ENCODE data around the gene TRAF3. TPM values are rescaled to one million over a fixed set of nuclear protein-coding genes. Genes with fewer than 3 reads are reported as not detected.

Gene TRAF3
- total RNA-seq, 2 experiments from 2014 or later = 28.9 to 31.0 TPM

- CTCF ChIA-PET = interaction anchor here (1.0 to 2.4 kb wide), 5 partner anchors 8 to 144 kb away, joined by 3 to 11 read pairs (median 7); no protein-coding TSS in a partner anchor
- Mint-ChIP-seq H3K27ac (no peak overlapping the region), H3K27me3 (ENCODE audit: low read depth) (no peaks in the 10 kb centered on the region), H3K36me3 (ENCODE audit: low read depth) (no peaks in the 10 kb centered on the region), H3K4me1 (ENCODE audit: low read depth) (peaks cover 27% of the 10 kb centered on the region), H3K4me3 (no peak overlapping the region), H3K9me3 (ENCODE audit: insufficient read depth) (no peaks in the 10 kb centered on the region)
- no peak for ATAC-seq
- no peak for DNase-seq
- POLR2A ChIA-PET = interaction anchor here (0.5 to 1.7 kb wide), 3 partner anchors 13 to 63 kb away, joined by 3 to 5 read pairs (median 4); no protein-coding TSS in a partner anchor
Measured at GRCh38 chr14:102772781-102773570, 4.3 kb upstream of the TRAF3 start.

GRCh38 chr14:102774391-102775153 lies 2.7 kb upstream of the TRAF3 start:
- Mint-ChIP-seq H3K27me3 (ENCODE audit: low read depth) (no peaks in the 10 kb centered on the region), H3K4me3 (no peak overlapping the region), H3K4me1 (ENCODE audit: low read depth) (peaks cover 36% of the 10 kb centered on the region), H3K36me3 (ENCODE audit: low read depth) (peaks cover 9% of the 10 kb centered on the region), H3K27ac (peak overlapping the region; percentile 71), H3K9me3 (ENCODE audit: insufficient read depth) (no peaks in the 10 kb centered on the region)
- ChIA-PET CTCF (interaction anchor here (0.6 to 2.6 kb wide), 25 partner anchors 9 to 180 kb away, joined by 3 to 20 read pairs (median 4); no protein-coding TSS in a partner anchor), POLR2A (interaction anchor here (0.6 to 1.2 kb wide), 4 partner anchors 21 to 81 kb away, joined by 3 to 6 read pairs (median 4); no protein-coding TSS in a partner anchor)
- DNase-seq (peak; percentile 73), ATAC-seq (peak; percentile 45)

DNA sequence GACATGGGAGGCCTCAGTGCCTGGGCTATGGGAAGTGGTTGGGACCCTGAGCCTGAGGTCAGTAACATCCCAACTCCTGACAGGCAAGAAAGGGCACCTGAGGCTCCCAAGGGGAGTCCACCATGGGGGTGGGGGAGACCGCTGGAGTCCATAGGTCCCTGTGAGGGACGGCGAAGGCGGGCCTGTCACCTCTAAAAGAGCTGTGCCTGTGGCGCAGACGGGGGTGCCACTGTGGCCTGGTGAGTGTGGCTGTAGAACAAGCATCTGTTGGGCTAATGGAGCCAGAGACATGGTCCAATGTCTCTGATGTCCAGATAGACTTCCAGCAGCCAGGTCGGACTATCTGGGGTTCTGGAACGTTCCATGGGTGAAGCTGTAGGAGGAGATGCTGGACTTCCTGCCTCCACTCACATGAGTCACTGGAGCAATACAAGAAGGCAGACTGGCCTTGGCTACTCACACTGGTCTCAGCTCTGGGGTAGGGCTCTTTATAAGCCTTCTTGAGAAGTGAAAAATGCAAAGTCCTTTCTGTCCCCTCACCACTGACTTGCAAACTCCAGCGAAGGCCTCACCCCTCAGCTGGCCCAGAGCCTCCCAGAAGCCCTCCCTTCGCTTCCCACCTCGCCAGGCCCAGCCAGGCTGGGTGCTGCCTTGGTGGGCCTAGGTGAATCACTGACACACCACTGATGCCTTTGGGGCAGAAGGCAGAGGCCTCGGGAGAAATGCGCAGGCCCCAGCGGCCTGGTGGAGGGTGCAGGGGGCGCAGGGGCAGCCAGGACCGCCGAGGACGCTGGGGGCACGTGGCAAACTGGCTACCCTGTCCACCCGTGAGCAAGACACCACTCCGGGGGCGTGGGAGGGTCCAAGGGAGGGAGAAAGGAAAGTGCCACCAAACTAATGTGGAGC lies 1.1 kb upstream of the TRAF3 start:
- peak overlapping the region; percentile 89 for H3K27ac Mint-ChIP-seq
- no peaks in the 10 kb centered on the region for H3K9me3 Mint-ChIP-seq (ENCODE audit: insufficient read depth)
- H3K36me3 Mint-ChIP-seq (ENCODE audit: low read depth) = peaks cover 20% of the 10 kb centered on the region
- H3K27me3 Mint-ChIP-seq (ENCODE audit: low read depth) = no peaks in the 10 kb centered on the region
- ATAC-seq = no peak
- peak; percentile 25 for DNase-seq
- POLR2A ChIA-PET = no interaction called here
- peak overlapping the region; percentile 76 for H3K4me3 Mint-ChIP-seq
- H3K4me1 Mint-ChIP-seq (ENCODE audit: low read depth) = peaks cover 49% of the 10 kb centered on the region
- CTCF ChIA-PET = interaction anchor here (0.7 to 2.6 kb wide), 4 partner anchors 41 to 82 kb away, joined by 3 to 20 read pairs (median 4); no protein-coding TSS in a partner anchor

- H3K4me3 Mint-ChIP-seq = peak overlapping the region; percentile 82
- peaks cover 21% of the 10 kb centered on the region for H3K36me3 Mint-ChIP-seq (ENCODE audit: low read depth)
- CTCF ChIA-PET = no interaction called here
- H3K27me3 Mint-ChIP-seq (ENCODE audit: low read depth) = no peaks in the 10 kb centered on the region
- no peaks in the 10 kb centered on the region for H3K9me3 Mint-ChIP-seq (ENCODE audit: insufficient read depth)
- peaks cover 50% of the 10 kb centered on the region for H3K4me1 Mint-ChIP-seq (ENCODE audit: low read depth)
- peak; percentile 48 for ATAC-seq
- POLR2A ChIA-PET = interaction anchor here (0.9 kb wide), 1 partner anchor 26 kb away, joined by 3 read pairs; no protein-coding TSS in a partner anchor
- peak; percentile 26 for DNase-seq
- H3K27ac Mint-ChIP-seq = peak overlapping the region; percentile 84
Measured at GRCh38 chr14:102777711-102778337, 575 bp downstream of the TRAF3 start.

- DNase-seq = peak; percentile 36
- Mint-ChIP-seq H3K9me3 (ENCODE audit: insufficient read depth) (no peaks in the 10 kb centered on the region), H3K36me3 (ENCODE audit: low read depth) (peaks cover 21% of the 10 kb centered on the region), H3K27ac (peak overlapping the region; percentile 84), H3K4me1 (ENCODE audit: low read depth) (peaks cover 47% of the 10 kb centered on the region), H3K27me3 (ENCODE audit: low read depth) (no peaks in the 10 kb centered on the region), H3K4me3 (peak overlapping the region; percentile 82)
- POLR2A ChIA-PET = interaction anchor here (0.6 to 0.9 kb wide), 3 partner anchors 17 to 184 kb away, joined by 3 read pairs; no protein-coding TSS in a partner anchor
- CTCF ChIA-PET = no interaction called here
- ATAC-seq = no peak
Measured at GRCh38 chr14:102778338-102779083, 1.3 kb downstream of the TRAF3 start.

DNA sequence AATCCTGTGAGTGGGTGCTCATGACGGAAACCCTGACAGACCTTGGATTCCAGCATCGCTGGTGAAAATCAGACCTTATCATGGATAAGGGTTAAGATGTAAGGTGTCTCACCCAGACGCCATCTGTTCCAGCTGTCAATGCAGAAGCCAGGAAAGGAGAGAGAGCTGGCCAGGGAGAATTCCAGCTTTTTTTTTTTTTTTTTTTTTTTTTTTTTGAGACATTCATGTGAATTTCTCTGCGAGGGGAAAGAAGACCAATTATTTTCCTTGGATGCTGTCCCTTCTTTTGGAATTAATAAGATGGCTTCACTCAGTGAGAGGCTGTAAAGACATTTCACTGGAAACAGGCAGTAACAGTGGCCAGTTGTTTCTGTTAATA lies 1.8 kb downstream of the TRAF3 start:
- CTCF ChIA-PET = no interaction called here
- H3K27ac Mint-ChIP-seq = peak overlapping the region; percentile 84
- H3K27me3 Mint-ChIP-seq (ENCODE audit: low read depth) = no peaks in the 10 kb centered on the region

DNA sequence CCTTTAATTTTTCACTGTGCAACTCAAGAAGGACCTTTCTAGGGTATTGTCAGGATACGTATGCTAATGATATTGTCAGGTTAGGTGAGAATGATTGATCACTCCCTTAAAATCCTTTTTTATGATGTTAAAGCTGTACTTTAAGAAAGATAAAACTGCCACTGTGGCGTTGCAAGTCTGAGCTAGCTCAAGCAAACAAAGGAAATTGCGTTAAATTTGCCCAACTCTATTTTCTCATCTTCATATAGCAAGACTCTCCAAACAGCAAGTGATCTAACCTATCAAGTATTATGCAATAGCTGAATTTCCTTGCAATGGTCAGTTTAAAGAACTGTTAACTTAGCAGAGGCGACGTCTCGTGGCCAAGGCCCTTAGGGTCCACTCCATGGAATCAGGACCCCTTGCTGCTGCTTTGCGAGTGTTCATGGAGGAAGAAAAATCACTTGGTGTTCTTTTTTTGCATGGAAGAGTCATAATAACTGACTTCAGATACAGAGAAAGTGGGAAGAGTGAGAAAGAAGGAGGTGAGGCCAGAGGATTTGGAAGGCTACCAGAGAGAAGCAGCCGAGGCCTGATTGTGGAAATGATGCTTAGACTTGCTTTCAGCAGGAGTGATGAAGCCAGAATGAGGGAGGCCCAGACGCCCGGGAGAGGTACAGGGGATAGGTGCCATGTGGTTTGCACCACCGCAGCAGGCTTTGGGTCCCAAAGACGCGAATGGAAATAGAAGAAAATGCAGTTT lies 2.5 kb downstream of the TRAF3 start:
- no peaks in the 10 kb centered on the region for H3K9me3 Mint-ChIP-seq (ENCODE audit: insufficient read depth)
- POLR2A ChIA-PET = interaction anchor here (0.7 kb wide), 1 partner anchor 257 kb away, joined by 3 read pairs; no protein-coding TSS in a partner anchor

More for the DNA sequence above, 1.8 kb downstream of the TRAF3 start:
- no peak for ATAC-seq
- POLR2A ChIA-PET = no interaction called here
- peak overlapping the region; percentile 82 for H3K4me3 Mint-ChIP-seq
- H3K36me3 Mint-ChIP-seq (ENCODE audit: low read depth) = peaks cover 21% of the 10 kb centered on the region
- peaks cover 47% of the 10 kb centered on the region for H3K4me1 Mint-ChIP-seq (ENCODE audit: low read depth)
- no peaks in the 10 kb centered on the region for H3K9me3 Mint-ChIP-seq (ENCODE audit: insufficient read depth)
- no peak for DNase-seq

GRCh38 chr14:102781063-102781462 lies 3.8 kb downstream of the TRAF3 start:
- ChIA-PET CTCF (no interaction called here), POLR2A (no interaction called here)
- no peak for DNase-seq
- Mint-ChIP-seq H3K27me3 (ENCODE audit: low read depth) (no peaks in the 10 kb centered on the region), H3K4me1 (ENCODE audit: low read depth) (peaks cover 48% of the 10 kb centered on the region), H3K9me3 (ENCODE audit: insufficient read depth) (no peaks in the 10 kb centered on the region), H3K36me3 (ENCODE audit: low read depth) (peaks cover 21% of the 10 kb centered on the region), H3K27ac (no peak overlapping the region), H3K4me3 (no peak overlapping the region)
- ATAC-seq = no peak

More for the DNA sequence above, 2.5 kb downstream of the TRAF3 start:
- Mint-ChIP-seq H3K36me3 (ENCODE audit: low read depth) (peaks cover 21% of the 10 kb centered on the region), H3K4me1 (ENCODE audit: low read depth) (peaks cover 45% of the 10 kb centered on the region), H3K4me3 (peak overlapping the region; percentile 82), H3K27ac (no peak overlapping the region), H3K27me3 (ENCODE audit: low read depth) (no peaks in the 10 kb centered on the region)
- CTCF ChIA-PET = no interaction called here
- no peak for DNase-seq
- ATAC-seq = no peak

DNA sequence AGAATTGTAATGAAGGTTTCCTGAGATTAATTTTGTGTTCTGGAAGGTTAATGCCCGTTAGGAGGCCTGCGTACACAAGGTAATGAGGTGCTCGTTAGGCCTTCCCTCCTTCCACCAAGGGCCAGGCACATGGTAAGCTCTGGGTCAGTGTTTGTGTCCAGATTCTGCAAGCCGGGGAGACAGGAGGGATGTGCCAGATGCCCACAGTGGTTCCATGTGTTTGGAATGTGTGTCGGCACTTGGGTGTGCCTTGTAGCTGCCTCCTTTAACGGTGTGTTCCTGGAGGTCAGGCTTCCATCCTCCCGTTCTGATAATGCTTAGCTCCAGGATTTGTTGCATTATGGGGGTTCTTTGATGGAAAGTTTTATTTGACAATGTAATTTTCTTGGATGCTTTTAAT lies 5.7 kb downstream of the TRAF3 start:
- H3K4me1 Mint-ChIP-seq (ENCODE audit: low read depth) = peaks cover 46% of the 10 kb centered on the region
- H3K27ac Mint-ChIP-seq = no peak overlapping the region
- DNase-seq (no peak), ATAC-seq (no peak)
- ChIA-PET CTCF (interaction anchor here (0.7 to 1.3 kb wide), 5 partner anchors 9 to 36 kb away, joined by 3 to 6 read pairs (median 3); no protein-coding TSS in a partner anchor), POLR2A (no interaction called here)
- no peaks in the 10 kb centered on the region for H3K9me3 Mint-ChIP-seq (ENCODE audit: insufficient read depth)
- no peaks in the 10 kb centered on the region for H3K27me3 Mint-ChIP-seq (ENCODE audit: low read depth)
- peaks cover 21% of the 10 kb centered on the region for H3K36me3 Mint-ChIP-seq (ENCODE audit: low read depth)
- H3K4me3 Mint-ChIP-seq = no peak overlapping the region

Data from activated CD8-positive, alpha-beta T cell treated with anti-CD3 and anti-CD28 coated beads, Interleukin-2, amount 10 ng/mL, durations not matched to agents 7 days and 5 days (primary cell).